GM19328 (cell line): ENCODE results near the gene KDELR1.
"Not testable (repeated sequence)": the region's sequence is repeated elsewhere in the genome, so short reads cannot be mapped to it uniquely, and the experiment has no call there.

Experiments used
- ATAC-seq: cut with Tn5 transposase; IDR thresholded peaks from one replicate; pipeline ENCODE4 v1.9.1; 2021; ENCODE audit warnings: mild to moderate bottlenecking, moderate library complexity; ENCODE audit not compliant: unreplicated experiment

KDELR1 gene

GRCh38 chr19:48372904-48373303 is 18.4 kb downstream of the KDELR1 start:
- no peak for ATAC-seq

- ATAC-seq, result not testable (repeated sequence)
Observed at GRCh38 chr19:48371771-48372170, 19.6 kb downstream of the KDELR1 start.

GRCh38 chr19:48371367-48371766 is 20.0 kb downstream of the KDELR1 start:
- ATAC-seq, result no peak

GRCh38 chr19:48370955-48371354 is 20.4 kb downstream of the KDELR1 start:
- ATAC-seq, result no peak

GRCh38 chr19:48368936-48369335 is 22.4 kb downstream of the KDELR1 start:
- no peak for ATAC-seq

- ATAC-seq, result no peak
Observed at GRCh38 chr19:48367855-48368254, 23.5 kb downstream of the KDELR1 start.

- ATAC-seq, result no peak
Observed at GRCh38 chr19:48365602-48366001, 25.7 kb downstream of the KDELR1 start.

GRCh38 chr19:48364598-48365348 is 26.6 kb downstream of the KDELR1 start:
- ATAC-seq, result no peak

- peak; percentile 83 for ATAC-seq
Observed at GRCh38 chr19:48363810-48364597, 27.3 kb downstream of the KDELR1 start, which contains the start of the genes SYNGR4 and TMEM143. TSS of gene SYNGR4 (plus strand) at chr19:48364367. CDS start at chr19:48365843, 1,476 bp downstream. TSS of gene TMEM143 (minus strand) at chr19:48363940. CDS start at chr19:48363920, 20 bp downstream.

GRCh38 chr19:48363500-48363809 is 27.9 kb downstream of the KDELR1 start:
- ATAC-seq, result no peak

GRCh38 chr19:48362716-48363499 is 28.4 kb downstream of the KDELR1 start:
- ATAC-seq, result no peak

- no peak for ATAC-seq
Observed at GRCh38 chr19:48361912-48362311, 29.4 kb downstream of the KDELR1 start.

GRCh38 chr19:48359123-48359522 is 32.2 kb downstream of the KDELR1 start:
- ATAC-seq, result no peak

GRCh38 chr19:48355365-48355954 is 35.9 kb downstream of the KDELR1 start:
- no peak for ATAC-seq

- no peak for ATAC-seq
Observed at GRCh38 chr19:48354332-48354992, 36.9 kb downstream of the KDELR1 start.

GRCh38 chr19:48353677-48354076 is 37.7 kb downstream of the KDELR1 start:
- ATAC-seq, result no peak

- no peak for ATAC-seq
Observed at GRCh38 chr19:48351341-48351752, 40.0 kb downstream of the KDELR1 start.

GRCh38 chr19:48350856-48351255 is 40.5 kb downstream of the KDELR1 start:
- no peak for ATAC-seq

GRCh38 chr19:48348737-48349136 is 42.6 kb downstream of the KDELR1 start:
- ATAC-seq, result no peak

GRCh38 chr19:48348045-48348444 is 43.3 kb downstream of the KDELR1 start:
- no peak for ATAC-seq
